A673 (cell line): ENCODE results near the gene TNFAIP8L3.

Source experiments
- EZH2 ChIP-seq: fragments of 200-600 bp; sonication (generic); IDR thresholded peaks from 2 replicates; pipeline ENCODE4 v1.6.1; 2017; ENCODE audit warnings: borderline replicate concordance, low read depth, mild to moderate bottlenecking, mixed read lengths, antibody characterized with exemption, low read length; ENCODE audit not compliant: poor library complexity, severe bottlenecking
- TF ChIP-seq, protein P1 (sequence below): fragments of 300-800, 200-600 bp; sonication (generic); conservative IDR thresholded peaks from 2 replicates; pipeline ENCODE4 v1.5.1; 2017; ENCODE audit warnings: low read depth, mild to moderate bottlenecking, antibody characterized with exemption, low read length, moderate library complexity, mixed read lengths

DNA sequence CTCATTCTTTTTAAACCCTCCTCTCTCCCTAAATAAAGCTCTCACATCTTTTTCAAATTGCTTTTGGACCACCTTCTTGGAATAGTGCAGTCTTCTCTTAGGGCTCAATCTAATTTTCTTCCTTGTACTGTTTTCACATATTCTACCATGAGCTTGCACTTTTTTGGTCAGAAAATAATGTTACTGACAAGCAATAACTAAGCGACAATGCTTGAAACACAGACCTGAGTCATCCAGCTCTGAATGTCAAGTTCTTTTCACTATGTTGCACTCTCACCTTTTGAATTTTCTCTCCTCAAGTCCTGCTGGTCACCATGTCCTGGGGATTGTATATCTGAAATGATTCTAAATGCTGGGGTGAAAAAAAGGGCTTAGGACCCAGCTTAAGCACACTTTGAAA is 8.9 kb downstream of the TNFAIP8L3 start:
- TF ChIP-seq, protein P1, sequence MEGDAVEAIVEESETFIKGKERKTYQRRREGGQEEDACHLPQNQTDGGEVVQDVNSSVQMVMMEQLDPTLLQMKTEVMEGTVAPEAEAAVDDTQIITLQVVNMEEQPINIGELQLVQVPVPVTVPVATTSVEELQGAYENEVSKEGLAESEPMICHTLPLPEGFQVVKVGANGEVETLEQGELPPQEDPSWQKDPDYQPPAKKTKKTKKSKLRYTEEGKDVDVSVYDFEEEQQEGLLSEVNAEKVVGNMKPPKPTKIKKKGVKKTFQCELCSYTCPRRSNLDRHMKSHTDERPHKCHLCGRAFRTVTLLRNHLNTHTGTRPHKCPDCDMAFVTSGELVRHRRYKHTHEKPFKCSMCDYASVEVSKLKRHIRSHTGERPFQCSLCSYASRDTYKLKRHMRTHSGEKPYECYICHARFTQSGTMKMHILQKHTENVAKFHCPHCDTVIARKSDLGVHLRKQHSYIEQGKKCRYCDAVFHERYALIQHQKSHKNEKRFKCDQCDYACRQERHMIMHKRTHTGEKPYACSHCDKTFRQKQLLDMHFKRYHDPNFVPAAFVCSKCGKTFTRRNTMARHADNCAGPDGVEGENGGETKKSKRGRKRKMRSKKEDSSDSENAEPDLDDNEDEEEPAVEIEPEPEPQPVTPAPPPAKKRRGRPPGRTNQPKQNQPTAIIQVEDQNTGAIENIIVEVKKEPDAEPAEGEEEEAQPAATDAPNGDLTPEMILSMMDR, result no peak
- TF ChIP-seq EZH2, result no peak
